HG02884 (cell line): ENCODE results near the gene SCRN1.

ENCODE experiments used
- ATAC-seq: cut with Tn5 transposase; IDR thresholded peaks from one replicate; pipeline ENCODE4 v1.9.1; 2021; ENCODE audit warnings: mild to moderate bottlenecking, moderate library complexity; ENCODE audit not compliant: unreplicated experiment

The SCRN1 gene

DNA sequence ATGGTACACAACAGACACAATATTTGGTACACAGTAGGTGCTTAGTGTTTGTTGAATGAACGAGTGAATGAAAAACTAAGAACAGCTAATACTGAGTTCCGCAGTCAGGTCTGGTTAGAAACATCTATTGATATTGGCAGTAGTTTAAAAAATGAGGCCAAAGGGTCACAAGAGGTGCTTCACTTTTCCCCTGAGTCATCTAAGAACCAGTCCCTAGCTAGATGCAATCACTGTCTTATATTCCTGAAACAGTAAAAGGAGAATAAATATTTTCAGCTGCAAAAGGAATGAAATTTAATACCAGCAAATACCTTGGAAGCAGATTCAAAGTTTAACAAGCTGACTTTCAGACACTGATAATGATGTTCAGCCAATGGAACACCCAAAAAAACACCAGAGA is 54.5 kb downstream of the SCRN1 start:
- no peak for ATAC-seq

DNA sequence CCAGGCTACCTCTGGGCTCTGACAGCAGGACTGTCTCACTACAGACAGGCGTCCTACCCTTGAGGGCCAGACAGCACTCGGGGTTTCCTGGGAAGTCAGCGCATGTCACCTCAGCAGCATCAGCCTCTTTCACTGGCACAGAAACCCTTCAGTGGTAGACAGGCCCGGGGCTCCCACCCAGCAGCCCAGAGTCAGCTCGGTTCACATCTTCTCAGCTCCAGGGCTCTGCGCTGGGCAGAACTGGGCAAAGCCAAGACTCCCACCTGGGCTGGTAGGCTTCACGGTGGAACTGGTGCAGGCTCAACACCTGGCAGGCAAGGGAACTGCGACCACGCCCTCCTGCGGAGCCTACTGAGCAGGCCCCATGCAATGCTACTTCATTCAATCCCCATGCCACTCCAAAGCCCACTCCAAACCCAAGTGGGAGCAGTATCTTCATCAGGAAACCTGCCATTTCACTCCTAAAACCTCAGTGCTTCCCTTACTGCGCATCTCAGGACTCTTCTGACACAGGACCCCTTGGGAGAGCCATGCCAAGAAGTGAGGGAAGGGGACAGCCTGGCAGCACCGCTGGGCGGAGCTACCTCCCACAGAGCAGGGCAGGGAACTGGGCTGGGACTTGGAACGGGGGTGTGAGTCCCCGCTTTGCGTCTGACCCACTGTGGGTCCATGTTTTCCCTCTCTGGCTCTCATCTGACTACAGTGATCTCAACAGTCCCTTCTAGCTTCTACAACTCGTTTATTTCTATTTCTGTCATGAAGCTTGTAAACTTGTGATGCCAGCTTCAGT is 60.4 kb downstream of the SCRN1 start:
- no peak for ATAC-seq

DNA sequence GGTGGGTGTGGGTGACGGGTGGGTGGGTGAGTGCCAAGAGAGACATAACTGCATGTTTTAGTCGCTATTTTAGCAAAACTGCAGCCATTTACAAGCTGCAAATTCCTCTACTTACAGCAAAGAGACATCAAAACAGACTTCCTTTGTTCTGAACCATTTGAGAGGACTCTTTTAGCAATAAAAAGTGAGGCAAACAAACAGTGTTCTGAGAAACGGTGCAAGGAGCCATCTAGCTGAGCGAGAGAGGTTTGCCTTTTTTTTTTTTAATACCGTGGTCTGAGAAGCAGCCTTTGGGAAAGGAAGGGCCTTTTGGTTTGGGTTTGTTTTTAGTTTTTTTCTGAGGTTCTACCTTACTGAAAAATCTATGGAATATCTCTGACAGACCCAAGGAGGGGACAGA is 62.9 kb downstream of the SCRN1 start:
- no peak for ATAC-seq

DNA sequence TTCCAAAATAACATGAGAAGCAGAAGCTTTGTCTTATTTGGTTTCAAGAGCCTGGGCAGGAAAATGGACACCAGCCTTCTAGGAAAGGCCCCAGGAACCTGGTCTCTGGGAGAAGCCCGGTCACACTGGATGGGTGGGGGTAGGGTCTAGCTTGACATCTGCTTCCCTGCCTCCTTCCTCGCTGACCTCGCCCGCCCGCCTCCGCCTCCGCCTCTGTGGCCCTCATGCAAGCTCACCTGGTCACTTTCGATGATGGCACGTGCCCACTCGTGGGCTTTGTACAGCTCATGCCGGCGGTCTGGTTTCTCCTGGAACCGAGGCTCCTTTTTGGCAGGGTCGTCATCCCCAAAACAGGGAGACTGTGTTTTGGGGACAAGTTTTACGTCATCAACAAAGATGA is 63.4 kb downstream of the SCRN1 start:
- no peak for ATAC-seq

DNA sequence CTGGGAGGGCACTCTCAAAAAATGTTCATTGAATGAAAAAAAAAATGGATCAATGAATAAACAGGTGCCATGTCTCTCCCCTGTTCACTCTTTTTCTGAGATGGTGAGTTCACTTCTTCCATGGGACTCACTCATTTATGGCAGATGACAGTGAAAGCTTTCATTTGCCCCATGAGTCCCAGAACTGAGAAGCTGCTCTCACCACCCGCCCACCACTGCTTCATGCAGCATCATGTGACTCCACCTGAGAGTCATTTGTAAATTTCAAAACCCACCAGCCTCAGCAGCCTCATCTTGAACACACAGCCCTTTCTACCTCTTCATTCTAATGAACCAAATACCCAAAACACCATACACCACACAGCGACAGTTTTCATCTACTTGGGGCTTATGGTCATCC is 64.9 kb downstream of the SCRN1 start:
- ATAC-seq = peak; percentile 60

DNA sequence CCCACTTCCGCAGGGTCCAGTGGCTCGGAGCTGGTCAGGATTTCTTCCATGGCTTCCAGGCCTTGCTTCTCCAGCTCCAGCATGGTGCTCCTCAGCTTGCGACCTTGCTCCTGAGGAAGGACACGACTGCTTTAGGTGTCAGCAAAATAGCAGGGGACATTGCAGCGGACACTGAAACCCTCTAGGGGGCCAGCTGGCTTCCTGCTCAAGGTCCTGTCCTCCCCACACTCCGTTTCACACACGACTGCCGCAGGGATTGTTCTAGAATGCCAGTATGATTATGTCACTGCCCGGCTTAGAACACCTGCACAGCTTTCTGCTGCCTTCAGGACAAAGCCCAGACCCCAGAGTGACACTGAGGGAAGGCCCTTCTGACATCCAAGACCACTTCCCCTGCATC is 65.6 kb downstream of the SCRN1 start:
- no peak for ATAC-seq

DNA sequence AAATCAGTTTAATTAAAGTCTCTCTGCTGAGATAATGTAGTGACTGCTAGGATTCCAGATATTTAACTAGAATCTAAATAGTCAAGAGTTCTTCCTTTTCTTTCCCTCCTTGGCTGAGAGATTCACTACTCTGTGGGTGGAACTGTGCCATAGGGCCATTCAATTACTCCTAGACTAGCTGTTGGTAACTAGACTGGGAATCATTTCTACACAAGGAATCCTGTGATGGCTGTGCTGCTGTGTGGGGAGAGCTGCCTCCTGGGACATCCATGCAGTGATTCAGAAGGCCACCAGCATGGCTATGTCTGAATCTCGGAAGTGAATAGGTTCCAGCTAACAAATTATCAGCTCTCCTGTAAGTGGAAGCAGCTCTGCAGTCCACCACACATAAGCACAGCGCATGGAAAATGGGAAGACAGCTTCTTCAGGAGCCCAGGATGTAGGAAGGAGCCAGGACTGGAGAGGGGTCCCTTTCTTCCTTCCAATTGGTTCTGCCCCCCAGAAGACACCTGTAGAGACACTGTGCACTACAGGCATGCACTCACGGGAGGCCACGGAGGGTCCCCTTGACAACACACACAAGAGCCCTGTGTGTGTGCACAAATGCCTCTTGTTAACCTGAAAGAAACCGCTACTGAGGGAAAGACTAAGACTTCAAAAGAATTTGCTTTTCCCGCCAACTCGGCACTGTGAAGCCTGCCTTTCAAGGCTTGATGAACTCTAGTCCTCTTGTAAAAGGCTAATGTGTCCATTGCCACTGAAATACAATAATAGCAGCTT is 66.5 kb downstream of the SCRN1 start:
- no peak for ATAC-seq

DNA sequence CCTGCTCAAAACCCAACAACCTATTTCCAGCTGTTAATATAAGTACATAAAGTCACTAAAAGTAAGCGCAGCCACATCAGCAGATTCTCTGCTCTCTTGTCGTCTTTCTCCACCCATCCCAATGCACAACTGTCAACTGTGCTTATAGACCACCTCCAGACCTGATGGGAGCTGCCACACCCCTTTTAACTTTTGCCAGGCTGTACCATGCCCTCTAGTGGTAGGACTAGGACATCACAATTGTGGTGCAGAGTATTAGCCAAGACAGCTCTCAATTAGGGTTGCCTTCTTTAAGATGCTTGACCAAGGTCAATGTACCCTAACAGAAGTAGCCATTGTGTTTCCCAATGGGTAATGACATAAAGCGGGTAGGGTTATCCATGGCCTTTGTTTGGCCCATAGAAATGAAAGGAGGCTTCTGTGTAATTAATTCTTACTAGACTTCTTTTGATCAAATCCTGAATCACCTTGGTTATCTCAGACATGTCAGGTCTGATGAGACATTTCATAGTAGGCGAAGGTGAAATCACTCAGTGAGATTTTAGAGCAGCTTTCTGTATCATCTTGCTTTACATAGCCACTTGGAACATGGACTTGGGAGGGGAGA is 68.1 kb downstream of the SCRN1 start:
- ATAC-seq = peak; percentile 79

DNA sequence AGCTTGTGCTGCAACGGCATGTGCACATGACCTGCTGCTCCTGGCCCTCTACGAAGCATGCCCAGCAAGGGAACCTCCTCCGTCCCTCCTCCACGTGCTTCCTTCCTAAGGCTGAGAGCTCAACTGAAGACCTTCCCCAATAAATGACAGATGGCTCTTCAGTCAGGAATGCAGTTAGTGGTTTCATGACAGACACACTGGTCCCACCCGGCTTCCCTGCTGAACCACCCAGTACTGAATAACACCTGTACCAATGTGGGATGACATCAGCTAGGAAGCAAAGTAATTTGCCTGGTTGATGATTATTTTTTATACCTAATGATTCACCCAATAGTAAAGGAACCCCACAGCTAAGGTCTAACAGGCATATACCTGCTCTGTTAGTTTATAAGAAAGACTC is 69.1 kb downstream of the SCRN1 start:
- ATAC-seq = no peak

GRCh38 chr7:29919790-29920189 is 69.8 kb downstream of the SCRN1 start:
- ATAC-seq = no peak

- no peak for ATAC-seq
These were observed 70.8 kb downstream of the SCRN1 start for GRCh38 chr7:29918850-29919249.

DNA sequence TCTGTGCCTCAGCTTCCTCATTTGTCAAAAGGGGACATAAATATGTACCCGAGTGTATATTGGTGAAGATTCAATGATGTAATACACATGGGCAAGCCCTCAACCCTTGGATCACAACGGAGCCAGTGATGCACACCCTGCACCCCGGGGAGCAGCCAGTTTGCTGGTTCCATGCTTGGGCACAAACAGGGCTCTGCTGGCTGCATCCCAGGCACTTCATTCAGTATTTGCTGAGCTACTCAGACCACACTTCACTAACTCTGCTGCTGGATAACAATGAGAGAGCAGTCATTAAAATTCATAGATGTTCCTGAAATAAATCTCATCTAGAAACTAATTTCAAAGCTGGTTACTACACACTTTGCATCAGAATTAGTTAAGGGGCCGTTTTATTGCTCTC is 72.0 kb downstream of the SCRN1 start:
- ATAC-seq = no peak

GRCh38 chr7:29915481-29916215 is 74.0 kb downstream of the SCRN1 start:
- ATAC-seq = no peak

GRCh38 chr7:29914180-29914579 is 75.4 kb downstream of the SCRN1 start:
- ATAC-seq = no peak

DNA sequence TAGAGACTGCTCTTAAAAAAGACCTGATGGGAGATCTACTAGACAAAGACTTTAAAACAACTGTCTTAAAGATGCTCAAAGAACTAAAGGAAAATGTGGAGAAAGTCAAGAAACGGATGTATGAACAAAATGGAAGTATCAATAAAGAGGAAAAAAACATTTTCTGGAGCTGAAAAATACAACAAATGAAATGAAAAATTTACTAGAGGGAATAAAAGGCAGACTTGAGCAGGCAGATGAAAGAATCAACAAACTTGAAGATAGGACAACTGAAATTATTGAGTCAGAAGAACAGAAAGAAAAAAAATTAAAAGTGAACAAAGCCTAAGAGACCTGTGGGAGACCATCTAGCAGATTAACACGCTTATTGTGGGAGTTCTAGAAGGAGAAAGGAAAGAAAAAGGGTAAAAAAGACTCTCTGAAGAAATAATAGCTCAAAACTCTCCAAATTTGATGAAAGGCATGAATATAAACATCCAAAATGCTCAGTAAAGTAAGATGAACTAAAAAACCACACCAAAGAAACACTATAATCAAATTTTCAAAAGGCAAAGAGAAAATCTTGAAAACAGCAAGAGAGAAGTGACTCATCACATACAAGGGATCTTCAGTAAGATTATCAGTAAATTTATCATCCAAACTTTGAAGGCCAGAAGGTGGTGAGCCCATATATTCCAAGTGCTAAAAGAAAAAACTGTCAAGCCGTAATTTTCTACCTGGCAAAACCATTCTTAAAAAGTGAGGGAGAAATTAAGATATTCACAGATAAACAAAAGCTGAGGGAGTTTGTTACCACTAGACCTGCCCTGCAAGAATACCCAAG is 83.2 kb downstream of the SCRN1 start:
- no peak for ATAC-seq

DNA sequence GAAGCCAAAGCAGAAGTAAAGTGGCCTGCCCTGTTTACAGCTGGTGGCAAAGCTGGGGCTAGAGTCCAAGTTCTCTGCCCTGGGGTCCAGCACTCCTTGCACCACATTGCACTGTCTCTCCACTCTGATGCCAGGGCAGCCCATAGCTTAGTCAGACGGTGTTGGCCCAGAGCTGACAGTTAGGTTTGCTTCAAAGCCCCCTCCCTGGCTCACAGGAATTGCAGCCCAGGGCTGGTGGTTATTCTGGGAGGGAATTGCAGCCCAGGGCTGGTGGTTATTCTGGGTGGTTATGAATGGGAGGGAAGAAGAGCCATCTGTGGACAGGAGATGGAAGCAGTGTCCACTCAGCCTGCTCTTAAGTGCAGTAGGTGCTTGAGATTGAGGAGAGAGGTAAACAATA is 88.9 kb downstream of the SCRN1 start:
- no peak for ATAC-seq

DNA sequence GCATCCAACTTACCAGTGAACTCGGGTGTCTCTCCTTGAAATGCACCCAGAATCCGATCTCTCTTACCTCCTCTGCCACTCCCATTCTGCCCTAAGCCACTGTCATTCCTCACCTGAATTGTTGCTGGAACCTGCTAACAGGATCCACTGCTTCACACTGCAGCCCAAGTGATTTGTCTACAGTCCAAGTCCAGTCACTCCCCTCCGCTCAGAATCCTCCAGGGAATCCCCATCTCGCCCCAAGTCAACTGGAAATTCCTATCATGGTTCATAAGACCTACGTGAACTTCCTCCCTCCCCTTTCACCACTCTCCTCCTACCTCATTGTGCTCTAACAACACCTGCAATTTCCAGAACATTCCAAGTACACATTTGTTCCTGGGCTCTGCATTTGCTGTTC is 91.3 kb downstream of the SCRN1 start:
- no peak for ATAC-seq

- ATAC-seq = no peak
These were observed 92.8 kb downstream of the SCRN1 start for GRCh38 chr7:29896685-29897411.

- no peak for ATAC-seq
These were observed 94.0 kb downstream of the SCRN1 start for GRCh38 chr7:29895559-29895958.

- no peak for ATAC-seq
These were observed 95.3 kb downstream of the SCRN1 start for GRCh38 chr7:29894256-29894655.
